ENCODE data around the gene KLF2. TPM values are rescaled to one million over a fixed set of nuclear protein-coding genes. Genes with fewer than 3 reads are reported as not detected.

Gene KLF2
- total RNA-seq, 1 experiment from 2014 or later: 1.9 TPM

GRCh38 chr19:16335226-16335625 lies 10.6 kb downstream of the KLF2 start:
- H3K4me1 ChIP-seq (ENCODE audit: insufficient read depth, low read length, poor library complexity, severe bottlenecking): peaks cover 6% of the 10 kb centered on the region
- H3K9me3 ChIP-seq (ENCODE audit: low read depth, low read length, poor library complexity, severe bottlenecking): no peaks in the 10 kb centered on the region
- BruUV-seq (replicated peaks): no TSS peak
- ChIA-PET POLR2A (ENCODE audit: low non-redundant PET) (no interaction called here), CTCF (no interaction called here)
- DNase-seq (ENCODE audit: low spot score): no peak
- intact Hi-C loops (cut with micrococcal nuclease; ENCODE audit: unreplicated experiment): no loop called here
- no peak for TF ChIP-seq EZH2 (IDR thresholded peaks at IDR 0.05; ENCODE audit: borderline replicate concordance, low read depth, low read length, poor library complexity, severe bottlenecking)
- TF ChIP-seq, protein P1, sequence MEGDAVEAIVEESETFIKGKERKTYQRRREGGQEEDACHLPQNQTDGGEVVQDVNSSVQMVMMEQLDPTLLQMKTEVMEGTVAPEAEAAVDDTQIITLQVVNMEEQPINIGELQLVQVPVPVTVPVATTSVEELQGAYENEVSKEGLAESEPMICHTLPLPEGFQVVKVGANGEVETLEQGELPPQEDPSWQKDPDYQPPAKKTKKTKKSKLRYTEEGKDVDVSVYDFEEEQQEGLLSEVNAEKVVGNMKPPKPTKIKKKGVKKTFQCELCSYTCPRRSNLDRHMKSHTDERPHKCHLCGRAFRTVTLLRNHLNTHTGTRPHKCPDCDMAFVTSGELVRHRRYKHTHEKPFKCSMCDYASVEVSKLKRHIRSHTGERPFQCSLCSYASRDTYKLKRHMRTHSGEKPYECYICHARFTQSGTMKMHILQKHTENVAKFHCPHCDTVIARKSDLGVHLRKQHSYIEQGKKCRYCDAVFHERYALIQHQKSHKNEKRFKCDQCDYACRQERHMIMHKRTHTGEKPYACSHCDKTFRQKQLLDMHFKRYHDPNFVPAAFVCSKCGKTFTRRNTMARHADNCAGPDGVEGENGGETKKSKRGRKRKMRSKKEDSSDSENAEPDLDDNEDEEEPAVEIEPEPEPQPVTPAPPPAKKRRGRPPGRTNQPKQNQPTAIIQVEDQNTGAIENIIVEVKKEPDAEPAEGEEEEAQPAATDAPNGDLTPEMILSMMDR (conservative IDR thresholded peaks at IDR 0.05; ENCODE audit: low read depth, low read length): no peak
- H3K36me3 ChIP-seq (ENCODE audit: insufficient read depth, low read length, poor library complexity, severe bottlenecking): no peaks in the 10 kb centered on the region
- H3K27ac ChIP-seq (ENCODE audit: low read depth, low read length, poor library complexity, severe bottlenecking): no peak overlapping the region
- H3K4me3 ChIP-seq (ENCODE audit: low read depth, low read length, poor library complexity, severe bottlenecking): no peak overlapping the region
- no peaks in the 10 kb centered on the region for H3K27me3 ChIP-seq (replicated peaks; ENCODE audit: insufficient read depth, low read depth, low read length, poor library complexity)

DNA sequence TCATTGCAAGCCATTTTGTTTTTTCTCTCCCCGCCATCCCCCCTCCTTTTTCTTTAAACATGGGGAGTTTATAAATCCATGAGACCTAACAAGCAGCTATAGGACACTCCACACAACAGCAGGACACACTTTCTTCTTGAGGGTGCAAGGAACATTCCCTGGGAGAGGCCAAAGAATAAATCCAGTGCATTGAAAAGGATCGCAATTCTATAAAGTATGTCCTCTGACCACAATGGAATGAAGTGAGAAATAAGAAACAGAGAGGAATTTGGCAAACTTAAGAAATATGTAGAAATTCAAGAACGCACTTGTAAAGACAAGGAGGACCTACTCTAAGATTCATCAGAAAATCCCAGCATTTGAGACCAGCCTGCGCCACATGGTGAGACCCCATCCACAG lies 11.9 kb downstream of the KLF2 start:
- no peak overlapping the region for H3K4me3 ChIP-seq (ENCODE audit: low read depth, low read length, poor library complexity, severe bottlenecking)
- no peaks in the 10 kb centered on the region for H3K36me3 ChIP-seq (ENCODE audit: insufficient read depth, low read length, poor library complexity, severe bottlenecking)
- H3K4me1 ChIP-seq (ENCODE audit: insufficient read depth, low read length, poor library complexity, severe bottlenecking): peaks cover 6% of the 10 kb centered on the region
- no peaks in the 10 kb centered on the region for H3K27me3 ChIP-seq (replicated peaks; ENCODE audit: insufficient read depth, low read depth, low read length, poor library complexity)
- TF ChIP-seq, protein P1 (conservative IDR thresholded peaks at IDR 0.05; ENCODE audit: low read depth, low read length): no peak
- TF ChIP-seq EZH2 (IDR thresholded peaks at IDR 0.05; ENCODE audit: borderline replicate concordance, low read depth, low read length, poor library complexity, severe bottlenecking): no peak
- BruUV-seq (replicated peaks): no TSS peak
- ChIA-PET CTCF (no interaction called here), POLR2A (ENCODE audit: low non-redundant PET) (no interaction called here)
- intact Hi-C loops (cut with micrococcal nuclease; ENCODE audit: unreplicated experiment): no loop called here
- no peak for DNase-seq (ENCODE audit: low spot score)
- H3K9me3 ChIP-seq (ENCODE audit: low read depth, low read length, poor library complexity, severe bottlenecking): no peaks in the 10 kb centered on the region
- H3K27ac ChIP-seq (ENCODE audit: low read depth, low read length, poor library complexity, severe bottlenecking): no peak overlapping the region

DNA sequence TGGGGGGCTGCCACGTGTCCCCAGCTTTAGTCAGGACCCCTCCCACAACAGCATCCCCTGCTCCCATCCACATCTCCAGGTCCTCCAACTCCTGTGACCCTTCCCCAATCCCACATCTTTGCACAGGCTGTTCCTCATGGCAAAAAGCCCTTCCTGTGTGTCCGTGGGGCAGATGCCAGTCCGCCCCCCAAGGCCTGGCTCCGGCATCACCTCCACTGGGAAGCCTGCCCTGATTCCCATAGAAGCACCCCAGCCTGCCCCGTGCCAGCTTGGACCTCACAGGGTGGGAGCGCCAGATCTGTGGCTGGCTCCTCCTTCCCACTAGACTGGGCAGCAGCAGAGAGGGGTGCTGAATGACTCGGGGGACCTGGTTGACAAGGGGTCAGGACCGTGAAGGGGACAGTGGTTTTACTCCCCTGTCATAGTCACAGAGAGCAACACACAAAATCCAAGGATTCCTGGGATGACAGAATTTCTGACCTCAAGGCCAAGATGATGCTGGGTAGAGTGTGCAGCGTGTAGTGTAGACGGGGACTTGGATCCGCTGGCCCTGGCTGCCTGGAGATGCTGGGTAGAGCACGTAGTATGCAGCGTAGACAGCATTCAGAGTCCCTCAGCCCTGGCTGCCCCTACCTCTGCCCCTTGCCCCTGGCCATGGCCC lies 13.3 kb downstream of the KLF2 start:
- no TSS peak for BruUV-seq (replicated peaks)
- CTCF ChIA-PET: interaction anchor here (0.7 kb wide), 1 partner anchor 689 kb away, joined by 4 read pairs; no protein-coding TSS in a partner anchor
- H3K4me1 ChIP-seq (ENCODE audit: insufficient read depth, low read length, poor library complexity, severe bottlenecking): peaks cover 6% of the 10 kb centered on the region
- POLR2A ChIA-PET (ENCODE audit: low non-redundant PET): no interaction called here
- H3K27ac ChIP-seq (ENCODE audit: low read depth, low read length, poor library complexity, severe bottlenecking): no peak overlapping the region
- no peak for DNase-seq (ENCODE audit: low spot score)
- no peaks in the 10 kb centered on the region for H3K36me3 ChIP-seq (ENCODE audit: insufficient read depth, low read length, poor library complexity, severe bottlenecking)
- intact Hi-C loops (cut with micrococcal nuclease; ENCODE audit: unreplicated experiment): no loop called here
- H3K27me3 ChIP-seq (replicated peaks; ENCODE audit: insufficient read depth, low read depth, low read length, poor library complexity): no peaks in the 10 kb centered on the region
- TF ChIP-seq, protein P1 (conservative IDR thresholded peaks at IDR 0.05; ENCODE audit: low read depth, low read length): no peak
- TF ChIP-seq EZH2 (IDR thresholded peaks at IDR 0.05; ENCODE audit: borderline replicate concordance, low read depth, low read length, poor library complexity, severe bottlenecking): no peak
- H3K9me3 ChIP-seq (ENCODE audit: low read depth, low read length, poor library complexity, severe bottlenecking): no peaks in the 10 kb centered on the region
- no peak overlapping the region for H3K4me3 ChIP-seq (ENCODE audit: low read depth, low read length, poor library complexity, severe bottlenecking)

All from A673 (cell line).